NK-92 (cell line): ENCODE measurements around the gene SCAMP2.
"Not testable (repeated sequence)": the region's sequence is repeated elsewhere in the genome, so short reads cannot be mapped to it uniquely, and the experiment has no call there.

ENCODE experiments used
- DNase-seq: peaks from one replicate; lab custom pipeline; 2025; ENCODE audit not compliant: unreplicated experiment; lab: John Stamatoyannopoulos, UW

SCAMP2 gene

GRCh38 chr15:74873036-74873755 is at the start of gene SCAMP2:
Gene SCAMP2 (minus strand): TSS chr15:74873365. CDS start chr15:74873255, 110 bp downstream.
- peak; percentile 66 for DNase-seq

GRCh38 chr15:74920456-74920855 is 47.3 kb upstream of the SCAMP2 start:
- no peak for DNase-seq

- DNase-seq = no peak
Measured at GRCh38 chr15:74917676-74918075, 44.5 kb upstream of the SCAMP2 start.

DNA sequence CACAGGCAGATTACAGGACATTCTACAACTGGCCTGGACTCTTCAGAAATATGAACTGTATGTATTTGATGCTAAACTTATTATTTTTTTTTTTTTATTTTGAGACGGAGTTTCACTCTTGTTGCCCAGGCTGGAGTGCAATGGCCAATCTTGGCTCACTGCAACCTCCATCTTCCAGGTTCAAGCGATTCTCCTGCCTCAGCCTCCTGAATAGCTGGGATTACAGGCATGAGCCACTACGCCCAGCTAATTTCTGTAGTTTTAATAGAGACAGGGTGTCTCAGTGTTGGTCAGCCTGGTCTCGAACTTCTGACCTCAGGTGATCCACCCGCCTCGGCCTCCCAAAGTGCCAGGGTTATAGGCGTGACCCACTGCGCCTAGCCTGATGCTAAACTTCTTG is 40.6 kb upstream of the SCAMP2 start:
- not testable (repeated sequence) for DNase-seq

GRCh38 chr15:74913041-74913440 is 39.9 kb upstream of the SCAMP2 start:
- no peak for DNase-seq

GRCh38 chr15:74908635-74909034 is 35.5 kb upstream of the SCAMP2 start:
- no peak for DNase-seq

DNA sequence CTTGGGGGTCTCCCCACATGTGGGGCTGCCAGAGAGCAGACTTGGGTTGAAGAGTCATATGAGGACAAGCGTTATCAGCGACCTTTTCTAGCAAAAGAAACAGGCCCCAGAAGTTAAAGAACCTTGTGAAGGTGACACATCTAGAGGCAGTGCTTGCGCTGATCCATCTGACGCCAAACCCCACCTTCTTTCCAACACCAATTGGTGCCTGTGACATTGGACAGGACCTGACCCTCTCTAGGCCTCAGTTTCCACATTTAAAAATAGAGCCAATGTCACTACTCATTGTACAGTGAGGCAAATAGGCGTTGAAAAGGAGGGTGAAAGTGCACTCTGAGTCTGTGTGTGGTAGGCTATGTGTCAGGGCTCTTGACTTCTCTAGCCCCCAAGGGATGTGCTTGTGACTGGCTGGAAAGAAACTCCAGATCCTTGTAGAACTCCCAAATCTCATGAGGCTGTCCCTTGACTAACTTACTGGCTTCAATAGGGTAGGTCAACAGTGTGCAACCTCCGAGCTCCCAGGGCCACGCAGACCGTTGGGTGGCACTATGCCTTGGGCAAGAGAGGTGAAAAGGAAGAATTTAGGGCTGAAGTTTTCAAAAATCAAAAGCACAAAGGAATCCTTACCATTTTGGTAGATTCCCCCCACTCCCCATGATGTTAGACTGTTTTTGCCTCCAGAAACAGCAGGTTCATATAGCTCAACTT is 34.2 kb upstream of the SCAMP2 start:
- DNase-seq = no peak

DNA sequence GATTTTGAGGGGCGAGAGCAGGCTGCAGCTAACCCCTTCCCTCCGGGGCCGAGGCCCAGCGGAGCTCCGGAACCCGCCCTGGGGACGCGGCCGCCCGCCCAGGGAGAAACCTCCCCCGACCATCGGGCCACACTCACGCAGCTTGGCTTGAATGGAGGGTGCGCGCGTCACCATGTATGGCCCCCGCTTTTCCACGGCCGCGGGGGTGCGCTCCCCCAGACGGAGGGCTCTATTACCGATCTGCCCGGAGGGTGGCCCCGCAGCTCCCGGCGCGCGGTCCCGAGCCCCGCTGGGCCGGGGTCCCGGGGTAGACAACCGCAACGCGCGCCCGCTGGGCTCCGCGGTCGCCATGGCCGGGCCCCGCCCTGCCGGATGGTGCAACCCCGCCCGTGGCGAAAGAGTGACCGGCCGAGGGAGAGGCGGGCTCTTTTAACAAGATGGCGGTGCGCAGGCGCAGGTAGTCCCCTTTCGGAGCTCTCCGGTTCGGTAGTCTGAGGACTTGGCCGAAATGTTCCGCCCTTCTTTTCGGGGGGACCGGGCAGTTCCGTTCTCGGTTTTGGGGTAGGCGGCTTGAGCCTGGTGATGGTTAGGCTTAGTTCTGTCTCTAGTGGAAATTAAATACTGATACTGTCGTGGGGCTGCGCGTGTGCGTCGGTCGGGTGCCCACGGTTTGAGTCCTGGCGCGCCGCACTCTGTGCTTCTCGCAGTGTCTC is 33.4 kb upstream of the SCAMP2 start, which contains the start of gene FAM219B:
Gene FAM219B (minus strand): TSS at position 402 of the 713 bp plus-strand sequence. CDS start 51 bp downstream, at position 351.
- no peak for DNase-seq

DNA sequence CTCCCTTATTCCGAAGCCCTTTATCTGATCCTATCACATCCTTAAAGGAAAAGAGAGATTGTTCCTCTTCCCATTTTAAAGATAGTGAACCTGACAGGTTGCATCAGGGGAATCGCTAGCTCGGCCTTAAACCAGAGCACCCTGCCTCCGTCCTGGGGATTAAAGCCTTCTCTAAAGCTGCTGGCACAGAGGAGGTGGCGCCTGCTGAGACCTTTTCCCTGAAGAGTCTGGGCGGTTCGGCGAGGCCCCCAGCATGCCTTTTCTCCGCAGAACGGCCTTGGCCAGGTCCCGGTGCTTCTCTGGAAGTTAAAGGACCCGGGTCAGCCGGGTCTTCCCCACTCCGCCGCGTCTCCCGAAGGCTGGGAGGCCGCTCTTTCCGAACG is 32.9 kb upstream of the SCAMP2 start:
- DNase-seq = no peak

DNA sequence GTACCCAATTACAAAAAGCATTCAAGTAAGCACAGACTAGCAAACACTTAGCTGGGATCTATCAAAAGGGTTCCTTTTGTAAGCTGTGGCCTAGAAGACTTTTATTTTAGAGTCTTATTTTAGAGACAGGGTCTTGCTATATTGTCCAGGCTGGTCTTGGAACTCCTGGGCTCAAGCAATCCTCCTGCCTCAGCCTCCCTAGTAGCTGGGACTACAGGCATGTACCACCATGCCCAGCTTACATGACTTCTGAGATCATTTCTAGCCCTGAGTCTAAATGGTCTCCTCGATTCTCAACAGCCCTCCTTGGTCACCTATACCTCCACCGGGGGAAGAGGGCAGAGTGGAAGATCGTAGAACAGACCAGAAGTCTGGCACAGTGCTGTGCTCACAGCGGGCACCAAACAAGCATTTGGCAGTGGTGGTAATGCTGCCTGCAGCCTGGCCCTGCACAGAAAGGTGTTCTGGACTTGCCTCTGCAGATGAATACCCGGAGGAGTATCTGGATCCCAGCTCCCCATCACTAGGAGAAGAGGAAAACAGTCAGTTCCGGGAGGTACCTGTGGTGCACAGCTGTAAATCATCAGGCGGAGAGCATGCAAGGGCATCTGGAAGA is 31.1 kb upstream of the SCAMP2 start:
- no peak for DNase-seq

DNA sequence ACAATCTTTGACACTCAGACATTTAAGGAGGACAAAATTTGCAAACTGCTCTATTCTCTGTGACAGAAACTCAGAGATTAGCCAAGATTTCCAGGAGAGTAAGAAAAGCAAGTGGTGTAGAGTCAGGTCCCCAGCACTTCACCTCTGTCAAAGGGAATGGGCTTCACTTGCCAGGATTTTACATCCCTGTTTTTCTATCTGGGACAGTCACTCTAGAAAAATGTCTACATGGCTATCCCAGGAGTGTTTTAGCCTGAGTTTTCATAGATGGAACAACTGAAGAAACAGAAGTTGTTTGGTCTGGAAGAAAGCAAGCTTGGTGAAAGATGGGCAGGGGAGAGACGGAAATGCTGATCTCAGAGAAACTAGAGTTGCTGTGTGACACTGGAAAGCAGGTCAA is 30.5 kb upstream of the SCAMP2 start:
- no peak for DNase-seq

GRCh38 chr15:74902295-74903075 is 29.3 kb upstream of the SCAMP2 start:
- DNase-seq = no peak

DNA sequence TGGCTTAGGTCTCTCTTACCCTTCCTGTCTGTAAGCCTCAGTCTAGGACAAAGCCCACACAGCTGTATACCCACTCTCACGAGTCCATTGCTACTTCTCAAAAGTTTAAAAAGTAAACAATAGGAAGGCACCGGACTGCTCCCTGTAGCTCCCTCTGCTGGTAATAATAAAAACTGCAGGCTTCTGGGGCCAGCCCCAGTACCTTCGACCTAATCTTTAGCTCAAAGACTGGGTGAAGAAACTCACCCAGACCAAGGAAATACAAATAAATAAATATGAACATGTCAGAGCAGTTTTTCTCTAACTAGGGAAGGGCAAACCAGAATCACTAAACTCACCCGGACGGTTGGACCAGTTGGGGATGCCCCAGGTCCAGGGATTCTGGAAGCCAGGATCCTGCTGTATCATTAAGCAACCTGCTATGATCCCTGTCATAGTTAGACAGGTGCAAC is 28.5 kb upstream of the SCAMP2 start:
- no peak for DNase-seq

DNA sequence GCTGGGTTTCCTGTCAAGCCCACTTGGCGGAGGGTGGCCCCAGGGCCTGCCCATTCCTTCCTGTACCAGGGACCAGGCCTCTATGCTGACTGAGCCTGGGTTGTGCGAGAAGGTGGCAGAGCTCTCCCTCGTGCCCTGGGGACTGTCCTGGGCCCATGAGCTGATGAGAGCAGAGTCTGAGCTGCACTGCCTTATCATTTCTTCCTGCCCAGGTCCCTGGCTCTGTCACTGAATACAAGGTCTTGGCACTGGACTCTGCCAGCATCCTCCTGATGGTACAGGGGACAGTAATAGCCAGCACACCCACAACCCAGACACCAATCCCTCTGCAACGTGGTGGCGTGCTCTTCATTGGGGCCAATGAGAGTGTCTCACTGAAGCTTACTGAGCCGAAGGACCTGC is 24.1 kb upstream of the SCAMP2 start:
- no peak for DNase-seq

GRCh38 chr15:74896316-74896715 is 23.2 kb upstream of the SCAMP2 start:
- no peak for DNase-seq

DNA sequence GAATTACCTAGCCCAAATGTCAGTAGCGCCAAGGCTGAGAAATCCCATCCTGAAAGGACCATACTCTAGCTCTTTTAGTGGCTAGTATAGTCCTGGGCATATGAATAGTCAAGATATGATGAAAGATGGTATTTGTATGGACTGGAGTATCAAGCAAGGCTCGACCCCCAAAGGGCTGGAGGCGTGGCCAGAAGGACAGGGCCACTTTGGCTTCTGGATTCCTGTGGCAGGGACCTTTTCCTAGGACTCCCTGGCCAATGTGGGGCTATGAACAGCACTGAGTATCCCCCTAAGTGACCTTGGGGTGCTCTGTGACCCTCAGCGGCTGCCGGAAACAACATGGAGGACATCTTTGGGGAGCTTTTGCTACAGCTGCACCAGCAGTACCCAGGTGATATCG is 22.7 kb upstream of the SCAMP2 start:
- no peak for DNase-seq

- DNase-seq = not testable (repeated sequence)
Measured at GRCh38 chr15:74894383-74894782, 21.2 kb upstream of the SCAMP2 start.

DNA sequence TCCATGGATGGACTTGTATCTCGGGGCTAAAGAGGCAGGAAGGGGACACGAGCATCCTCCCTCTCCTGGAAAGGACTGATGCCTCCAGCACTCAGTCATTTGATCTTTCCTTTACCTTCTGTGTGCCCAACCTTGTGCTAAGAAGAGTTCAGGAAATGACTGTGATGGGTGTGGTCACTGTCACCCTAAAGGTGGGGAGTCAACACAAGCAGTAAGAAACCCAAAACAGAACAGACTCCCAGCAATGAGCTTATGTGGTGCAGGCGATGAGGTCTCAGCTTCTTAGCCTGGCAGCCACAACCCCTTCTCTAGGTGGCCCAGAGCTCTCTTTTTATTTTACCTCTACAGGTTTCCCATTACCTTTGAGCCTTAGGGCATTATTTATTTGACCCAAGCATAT is 20.5 kb upstream of the SCAMP2 start:
- no peak for DNase-seq

- no peak for DNase-seq
Measured at GRCh38 chr15:74892931-74893330, 19.8 kb upstream of the SCAMP2 start.

DNA sequence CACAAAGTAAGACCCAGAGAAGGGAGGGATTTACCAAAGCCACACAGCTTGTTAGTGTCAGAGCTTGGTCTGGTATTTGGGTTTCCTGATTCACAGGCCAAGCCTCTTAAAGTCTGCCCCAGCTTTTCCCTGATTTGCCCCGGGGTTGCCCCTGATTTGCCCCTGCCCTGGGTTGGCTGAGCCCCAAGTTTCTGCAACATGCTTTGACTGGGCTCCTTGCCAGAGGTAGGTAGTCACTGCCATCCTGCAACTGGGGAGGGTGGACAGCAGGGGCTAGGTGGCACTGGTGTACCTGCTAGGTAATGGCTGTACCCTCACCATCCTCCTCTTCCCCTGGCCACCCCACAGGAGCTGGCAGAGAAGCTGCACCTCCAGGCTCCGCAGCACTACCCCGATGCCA is 19.1 kb upstream of the SCAMP2 start:
- DNase-seq = no peak

DNA sequence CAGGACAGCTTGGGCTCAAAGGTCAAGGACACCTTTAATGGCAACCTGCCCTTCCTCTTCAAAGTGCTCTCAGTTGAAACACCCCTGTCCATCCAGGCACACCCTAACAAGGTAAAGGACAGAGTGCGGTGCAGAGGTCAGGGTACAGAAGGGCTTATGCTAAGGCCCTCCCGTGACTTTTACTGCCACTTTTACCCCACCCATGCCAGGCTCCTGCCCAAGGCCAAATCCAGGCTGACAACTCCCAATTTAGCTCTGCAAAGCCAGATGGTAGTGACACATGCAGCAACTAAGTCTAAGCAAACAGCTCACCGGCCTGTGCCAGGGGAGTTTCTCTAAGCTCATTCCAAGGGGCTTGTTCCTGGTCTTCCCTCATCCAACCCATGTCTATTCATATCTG is 18.3 kb upstream of the SCAMP2 start:
- no peak for DNase-seq
